ENCODE results near the gene UTRN.

UTRN gene

GRCh38 chr6:144326393-144326792 is 41.3 kb downstream of the UTRN start:
- CTCF ChIA-PET, result no interaction called here
- Histone ChIP-seq H3K9me3 (ENCODE audit: control extremely low read depth in 1 of 5, control insufficient read depth in 4 of 5, insufficient read depth in 2 of 5, low read depth in 1 of 5, low read length in 4 of 5) (peaks cover 0 to 4% (median 0%) of the 10 kb centered on the region in 5 experiments), H3K4me3 (ENCODE audit: control insufficient read depth in 1 of 7, extremely low read depth in 1 of 7, insufficient read depth in 4 of 7, low read depth in 2 of 7, low read length in 6 of 7) (no peak overlapping the region), H3K4me1 (ENCODE audit: control extremely low read depth in 1 of 4, control insufficient read depth in 4 of 4, insufficient read depth in 4 of 4, low read length in 3 of 4) (no peaks in the 10 kb centered on the region), H3K27ac (ENCODE audit: insufficient read depth in 1 of 2, low read depth in 1 of 2, low read length in 2 of 2, poor library complexity in 1 of 2, severe bottlenecking in 2 of 2) (no peak overlapping the region), H3K36me3 (ENCODE audit: control insufficient read depth in 4 of 4, insufficient read depth in 4 of 4, low read length in 3 of 4) (peaks cover 0 to 5% (median 1%) of the 10 kb centered on the region in 4 experiments), H3K27me3 (replicated peaks in 2 of 5; ENCODE audit: control insufficient read depth in 4 of 5, insufficient read depth in 5 of 5, low read length in 4 of 5) (no peaks in the 10 kb centered on the region)
- WGBS (ENCODE audit: insufficient coverage), result 97% methylated on average over 3 of the region's 4 CpGs
- DNase-seq, result no peak
- POLR2A ChIA-PET, result no interaction called here

GRCh38 chr6:144327081-144327480 is 41.9 kb downstream of the UTRN start:
- H3K4me3 ChIP-seq (ENCODE audit: control insufficient read depth in 1 of 7, extremely low read depth in 1 of 7, insufficient read depth in 4 of 7, low read depth in 2 of 7, low read length in 6 of 7), result no peak overlapping the region
- ChIA-PET CTCF (no interaction called here), POLR2A (no interaction called here)
- no peak overlapping the region for H3K27ac ChIP-seq (ENCODE audit: insufficient read depth in 1 of 2, low read depth in 1 of 2, low read length in 2 of 2, poor library complexity in 1 of 2, severe bottlenecking in 2 of 2)
- H3K9me3 ChIP-seq (ENCODE audit: control extremely low read depth in 1 of 5, control insufficient read depth in 4 of 5, insufficient read depth in 2 of 5, low read depth in 1 of 5, low read length in 4 of 5), result peaks cover 0 to 4% (median 0%) of the 10 kb centered on the region in 5 experiments
- H3K4me1 ChIP-seq (ENCODE audit: control extremely low read depth in 1 of 4, control insufficient read depth in 4 of 4, insufficient read depth in 4 of 4, low read length in 3 of 4), result no peaks in the 10 kb centered on the region
- 100% methylated on average over 4 of the region's 5 CpGs for WGBS (ENCODE audit: insufficient coverage)
- H3K36me3 ChIP-seq (ENCODE audit: control insufficient read depth in 4 of 4, insufficient read depth in 4 of 4, low read length in 3 of 4), result peaks cover 0 to 5% (median 3%) of the 10 kb centered on the region in 4 experiments
- no peak for DNase-seq
- H3K27me3 ChIP-seq (replicated peaks in 2 of 5; ENCODE audit: control insufficient read depth in 4 of 5, insufficient read depth in 5 of 5, low read length in 4 of 5), result no peaks in the 10 kb centered on the region

- H3K27me3 ChIP-seq (replicated peaks in 2 of 5; ENCODE audit: control insufficient read depth in 4 of 5, insufficient read depth in 5 of 5, low read length in 4 of 5), result no peaks in the 10 kb centered on the region
- DNase-seq, result no peak
- peaks cover 0 to 3% (median 0%) of the 10 kb centered on the region in 5 experiments for H3K9me3 ChIP-seq (ENCODE audit: control extremely low read depth in 1 of 5, control insufficient read depth in 4 of 5, insufficient read depth in 2 of 5, low read depth in 1 of 5, low read length in 4 of 5)
- H3K36me3 ChIP-seq (ENCODE audit: control insufficient read depth in 4 of 4, insufficient read depth in 4 of 4, low read length in 3 of 4), result peaks cover 0 to 5% (median 2%) of the 10 kb centered on the region in 4 experiments
- ChIA-PET POLR2A (no interaction called here), CTCF (interaction anchor here (0.8 kb wide), 1 partner anchor 10 kb away, joined by 3 read pairs; no protein-coding TSS in a partner anchor)
- peaks cover 9 to 17% (median 12%) of the 10 kb centered on the region in 4 experiments for H3K4me1 ChIP-seq (ENCODE audit: control extremely low read depth in 1 of 4, control insufficient read depth in 4 of 4, insufficient read depth in 4 of 4, low read length in 3 of 4)
- no peak overlapping the region for H3K27ac ChIP-seq (ENCODE audit: insufficient read depth in 1 of 2, low read depth in 1 of 2, low read length in 2 of 2, poor library complexity in 1 of 2, severe bottlenecking in 2 of 2)
- H3K4me3 ChIP-seq (ENCODE audit: control insufficient read depth in 1 of 7, extremely low read depth in 1 of 7, insufficient read depth in 4 of 7, low read depth in 2 of 7, low read length in 6 of 7), result no peak overlapping the region
- WGBS (ENCODE audit: insufficient coverage), result 93% methylated on average over 10 of the region's 10 CpGs
Observed at GRCh38 chr6:144330017-144330987, 45.2 kb downstream of the UTRN start.

DNA sequence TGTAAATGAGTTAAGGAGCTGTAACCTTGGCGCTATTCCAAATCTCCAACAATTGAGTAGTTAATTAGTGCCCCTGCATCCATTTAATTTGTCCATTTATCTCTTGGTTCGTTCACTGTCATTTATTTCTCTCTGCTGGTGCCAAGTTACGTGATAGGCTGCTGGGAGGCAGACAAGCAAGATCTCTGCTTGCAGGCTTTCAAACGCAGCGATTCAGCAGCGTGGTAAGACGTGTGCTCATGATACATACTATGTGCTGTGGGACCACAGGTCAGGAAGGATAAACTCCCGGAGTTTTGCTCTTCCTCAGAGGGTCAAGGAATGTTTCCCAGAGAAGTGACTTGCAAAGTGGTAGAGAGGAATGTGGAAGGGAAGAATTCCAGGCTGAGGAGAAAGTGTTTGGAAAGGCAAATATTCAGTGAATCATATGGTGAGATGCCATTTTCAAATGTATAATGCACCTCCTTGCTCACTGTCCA is 46.4 kb downstream of the UTRN start:
- H3K36me3 ChIP-seq (ENCODE audit: control insufficient read depth in 4 of 4, insufficient read depth in 4 of 4, low read length in 3 of 4), result peaks cover 0 to 5% (median 1%) of the 10 kb centered on the region in 4 experiments
- CTCF ChIA-PET, result no interaction called here
- 97% methylated on average over 8 of the region's 8 CpGs for WGBS (ENCODE audit: insufficient coverage)
- H3K27ac ChIP-seq (ENCODE audit: insufficient read depth in 1 of 2, low read depth in 1 of 2, low read length in 2 of 2, poor library complexity in 1 of 2, severe bottlenecking in 2 of 2), result no peak overlapping the region
- peaks cover 15 to 26% (median 20%) of the 10 kb centered on the region in 4 experiments for H3K4me1 ChIP-seq (ENCODE audit: control extremely low read depth in 1 of 4, control insufficient read depth in 4 of 4, insufficient read depth in 4 of 4, low read length in 3 of 4)
- POLR2A ChIA-PET, result no interaction called here
- H3K4me3 ChIP-seq (ENCODE audit: control insufficient read depth in 1 of 7, extremely low read depth in 1 of 7, insufficient read depth in 4 of 7, low read depth in 2 of 7, low read length in 6 of 7), result no peak overlapping the region
- H3K27me3 ChIP-seq (replicated peaks in 2 of 5; ENCODE audit: control insufficient read depth in 4 of 5, insufficient read depth in 5 of 5, low read length in 4 of 5), result no peaks in the 10 kb centered on the region
- DNase-seq, result no peak
- H3K9me3 ChIP-seq (ENCODE audit: control extremely low read depth in 1 of 5, control insufficient read depth in 4 of 5, insufficient read depth in 2 of 5, low read depth in 1 of 5, low read length in 4 of 5), result no peaks in the 10 kb centered on the region

- H3K4me1 ChIP-seq (ENCODE audit: control extremely low read depth in 1 of 4, control insufficient read depth in 4 of 4, insufficient read depth in 4 of 4, low read length in 3 of 4), result peaks cover 15 to 32% (median 25%) of the 10 kb centered on the region in 4 experiments
- H3K27me3 ChIP-seq (replicated peaks in 2 of 5; ENCODE audit: control insufficient read depth in 4 of 5, insufficient read depth in 5 of 5, low read length in 4 of 5), result no peaks in the 10 kb centered on the region
- H3K36me3 ChIP-seq (ENCODE audit: control insufficient read depth in 4 of 4, insufficient read depth in 4 of 4, low read length in 3 of 4), result peaks cover 0 to 5% (median 1%) of the 10 kb centered on the region in 4 experiments
- no peaks in the 10 kb centered on the region for H3K9me3 ChIP-seq (ENCODE audit: control extremely low read depth in 1 of 5, control insufficient read depth in 4 of 5, insufficient read depth in 2 of 5, low read depth in 1 of 5, low read length in 4 of 5)
- no peak for DNase-seq
- CTCF ChIA-PET, result no interaction called here
- POLR2A ChIA-PET, result no interaction called here
- H3K27ac ChIP-seq (ENCODE audit: insufficient read depth in 1 of 2, low read depth in 1 of 2, low read length in 2 of 2, poor library complexity in 1 of 2, severe bottlenecking in 2 of 2), result no peak overlapping the region
- 100% methylated on average over 2 of the region's 3 CpGs for WGBS (ENCODE audit: insufficient coverage)
- H3K4me3 ChIP-seq (ENCODE audit: control insufficient read depth in 1 of 7, extremely low read depth in 1 of 7, insufficient read depth in 4 of 7, low read depth in 2 of 7, low read length in 6 of 7), result no peak overlapping the region
Observed at GRCh38 chr6:144332177-144332576, 47.0 kb downstream of the UTRN start.

DNA sequence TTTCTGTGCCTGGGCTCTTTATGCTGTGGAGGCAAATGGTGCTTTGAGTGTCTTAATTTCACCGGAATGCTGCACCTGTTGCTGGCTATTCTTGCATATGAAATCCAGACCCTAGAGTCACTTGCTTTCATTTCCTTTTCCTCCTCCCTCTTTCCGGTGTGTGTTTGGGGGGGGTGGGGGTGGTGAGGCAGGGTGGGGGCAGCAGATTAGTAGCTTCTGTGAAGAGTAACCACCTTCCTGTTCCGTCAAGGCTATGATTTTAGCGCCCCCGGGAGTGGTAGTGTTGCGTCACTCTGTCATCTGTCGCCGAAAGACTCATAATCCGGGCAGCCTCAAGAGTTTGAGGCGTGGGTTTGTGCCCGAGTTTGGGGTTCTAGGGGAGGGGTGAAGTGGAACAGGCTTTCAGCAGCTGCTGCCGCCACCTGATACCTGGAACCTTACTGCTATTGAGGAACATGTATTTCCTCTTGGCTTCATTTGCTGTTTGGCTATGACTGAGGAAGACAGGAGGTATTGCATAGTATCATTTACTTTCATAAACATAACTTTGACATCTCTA is 49.1 kb downstream of the UTRN start:
- H3K4me3 ChIP-seq (ENCODE audit: control insufficient read depth in 1 of 7, extremely low read depth in 1 of 7, insufficient read depth in 4 of 7, low read depth in 2 of 7, low read length in 6 of 7), result peak overlapping the region in 6 of 7 experiments; percentile 50 to 79 (median 58)
- peaks cover 20 to 38% (median 28%) of the 10 kb centered on the region in 4 experiments for H3K4me1 ChIP-seq (ENCODE audit: control extremely low read depth in 1 of 4, control insufficient read depth in 4 of 4, insufficient read depth in 4 of 4, low read length in 3 of 4)
- no peaks in the 10 kb centered on the region for H3K27me3 ChIP-seq (replicated peaks in 2 of 5; ENCODE audit: control insufficient read depth in 4 of 5, insufficient read depth in 5 of 5, low read length in 4 of 5)
- CTCF ChIA-PET, result interaction anchor here (0.7 to 2.5 kb wide), 5 partner anchors 10 to 52 kb away, joined by 3 to 7 read pairs (median 4); partner anchors contain the start of gene UTRN
- 0% methylated on average over 4 of the region's 12 CpGs for WGBS (ENCODE audit: insufficient coverage)
- H3K9me3 ChIP-seq (ENCODE audit: control extremely low read depth in 1 of 5, control insufficient read depth in 4 of 5, insufficient read depth in 2 of 5, low read depth in 1 of 5, low read length in 4 of 5), result no peaks in the 10 kb centered on the region
- H3K36me3 ChIP-seq (ENCODE audit: control insufficient read depth in 4 of 4, insufficient read depth in 4 of 4, low read length in 3 of 4), result peaks cover 0 to 5% (median 1%) of the 10 kb centered on the region in 4 experiments
- POLR2A ChIA-PET, result no interaction called here
- H3K27ac ChIP-seq (ENCODE audit: insufficient read depth in 1 of 2, low read depth in 1 of 2, low read length in 2 of 2, poor library complexity in 1 of 2, severe bottlenecking in 2 of 2), result peak overlapping the region; percentile 26 to 72
- peak; percentile 79 to 93 (median 91) for DNase-seq

All from common myeloid progenitor, CD34-positive (primary cell).